DND-41 (cell line): ENCODE results near the gene EPB41L4B.

Source experiments
- EZH2 ChIP-seq: IDR thresholded peaks from 3 replicates; pipeline ENCODE4 v1.6.1; 2012; ENCODE audit warnings: borderline replicate concordance, low read depth, mild to moderate bottlenecking, moderate library complexity, low read length, inconsistent platforms; ENCODE audit not compliant: severe bottlenecking
- TF ChIP-seq, protein P1 (sequence below): IDR thresholded peaks from 2 replicates; pipeline ENCODE4 v1.5.1; 2012; ENCODE audit warnings: borderline replicate concordance, low read length, moderate library complexity, mild to moderate bottlenecking; ENCODE audit not compliant: poor library complexity, severe bottlenecking; ENCODE audit errors: extremely low read depth

DNA sequence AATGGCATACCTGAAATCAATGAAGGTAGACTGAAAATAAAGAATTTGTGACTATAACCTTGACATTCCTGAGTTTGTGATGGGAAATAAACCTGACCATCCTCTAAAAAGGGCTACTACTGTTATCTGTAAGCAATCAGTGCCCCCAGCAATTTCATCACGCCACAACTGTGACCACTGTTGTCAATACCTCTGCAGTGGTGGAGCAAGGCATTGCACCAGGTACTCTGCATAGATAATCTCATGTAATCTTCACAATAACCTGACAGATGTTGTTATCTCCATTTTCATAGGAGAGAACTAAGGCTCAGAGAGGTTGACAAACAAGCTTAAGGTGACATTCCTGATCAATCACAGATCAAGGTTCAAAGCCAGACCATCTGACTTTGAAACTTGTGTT is 115.3 kb downstream of the EPB41L4B start:
- TF ChIP-seq, protein P1, sequence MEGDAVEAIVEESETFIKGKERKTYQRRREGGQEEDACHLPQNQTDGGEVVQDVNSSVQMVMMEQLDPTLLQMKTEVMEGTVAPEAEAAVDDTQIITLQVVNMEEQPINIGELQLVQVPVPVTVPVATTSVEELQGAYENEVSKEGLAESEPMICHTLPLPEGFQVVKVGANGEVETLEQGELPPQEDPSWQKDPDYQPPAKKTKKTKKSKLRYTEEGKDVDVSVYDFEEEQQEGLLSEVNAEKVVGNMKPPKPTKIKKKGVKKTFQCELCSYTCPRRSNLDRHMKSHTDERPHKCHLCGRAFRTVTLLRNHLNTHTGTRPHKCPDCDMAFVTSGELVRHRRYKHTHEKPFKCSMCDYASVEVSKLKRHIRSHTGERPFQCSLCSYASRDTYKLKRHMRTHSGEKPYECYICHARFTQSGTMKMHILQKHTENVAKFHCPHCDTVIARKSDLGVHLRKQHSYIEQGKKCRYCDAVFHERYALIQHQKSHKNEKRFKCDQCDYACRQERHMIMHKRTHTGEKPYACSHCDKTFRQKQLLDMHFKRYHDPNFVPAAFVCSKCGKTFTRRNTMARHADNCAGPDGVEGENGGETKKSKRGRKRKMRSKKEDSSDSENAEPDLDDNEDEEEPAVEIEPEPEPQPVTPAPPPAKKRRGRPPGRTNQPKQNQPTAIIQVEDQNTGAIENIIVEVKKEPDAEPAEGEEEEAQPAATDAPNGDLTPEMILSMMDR, result no peak
- TF ChIP-seq EZH2, result no peak
